HG02623 (cell line): Measurements from ENCODE around the gene MARS1.

Experiments
- ATAC-seq: cut with Tn5 transposase; IDR thresholded peaks from one replicate; pipeline ENCODE4 v1.9.1; 2021; ENCODE audit warnings: moderate library complexity; ENCODE audit not compliant: unreplicated experiment

Gene MARS1

GRCh38 chr12:57526477-57527126 lies 38.7 kb downstream of the MARS1 start:
- ATAC-seq = no peak

GRCh38 chr12:57527184-57527583 lies 39.3 kb downstream of the MARS1 start:
- no peak for ATAC-seq

GRCh38 chr12:57528176-57528575 lies 40.3 kb downstream of the MARS1 start:
- ATAC-seq = no peak

GRCh38 chr12:57528831-57529555 lies 41.1 kb downstream of the MARS1 start:
- no peak for ATAC-seq

- no peak for ATAC-seq
These were observed 42.0 kb downstream of the MARS1 start for GRCh38 chr12:57529831-57530230.

- ATAC-seq = no peak
These were observed 42.7 kb downstream of the MARS1 start for GRCh38 chr12:57530396-57531142.

- no peak for ATAC-seq
These were observed 44.0 kb downstream of the MARS1 start for GRCh38 chr12:57531836-57532235.

- ATAC-seq = no peak
These were observed 45.2 kb downstream of the MARS1 start for GRCh38 chr12:57533108-57533507.

GRCh38 chr12:57534250-57534649 lies 46.4 kb downstream of the MARS1 start:
- ATAC-seq = no peak

GRCh38 chr12:57534991-57535543 lies 47.2 kb downstream of the MARS1 start:
- ATAC-seq = no peak

GRCh38 chr12:57535764-57536596 lies 48.1 kb downstream of the MARS1 start:
- ATAC-seq = no peak

- ATAC-seq = no peak
These were observed 48.7 kb downstream of the MARS1 start for GRCh38 chr12:57536597-57536942.

GRCh38 chr12:57539134-57539768 lies 51.4 kb downstream of the MARS1 start:
- no peak for ATAC-seq

GRCh38 chr12:57541001-57541400 lies 53.1 kb downstream of the MARS1 start:
- ATAC-seq = no peak

GRCh38 chr12:57541717-57542116 lies 53.8 kb downstream of the MARS1 start:
- no peak for ATAC-seq

- no peak for ATAC-seq
These were observed 55.7 kb downstream of the MARS1 start for GRCh38 chr12:57543581-57543980.

- ATAC-seq = no peak
These were observed 58.1 kb downstream of the MARS1 start for GRCh38 chr12:57545809-57546437.

- peak; percentile 98 for ATAC-seq
These were observed 58.8 kb downstream of the MARS1 start, which contains the start of gene DCTN2 for GRCh38 chr12:57546438-57547287. TSS of gene DCTN2 (minus strand) at chr12:57547192. CDS start at chr12:57547063, 129 bp downstream.
